Embryonic facial prominence (tissue), 1 donor: ENCODE measurements around the gene PSMD2.

Experiments
- DNase-seq: peaks from one replicate; pipeline ENCODE4 v3.0.0-alpha.2; 2016; ENCODE audit errors: extremely low spot score

Gene PSMD2

GRCh38 chr3:184317201-184317600, 18.2 kb downstream of the PSMD2 start:
- DNase-seq: no peak

- no peak for DNase-seq
Measured at GRCh38 chr3:184320104-184320445, 21.0 kb downstream of the PSMD2 start.

- DNase-seq: no peak
Measured at GRCh38 chr3:184321666-184322065, 22.6 kb downstream of the PSMD2 start.

- DNase-seq: no peak
Measured at GRCh38 chr3:184322731-184323487, 23.9 kb downstream of the PSMD2 start.

- DNase-seq: no peak
Measured at GRCh38 chr3:184323696-184324095, 24.7 kb downstream of the PSMD2 start.

- no peak for DNase-seq
Measured at GRCh38 chr3:184325269-184325668, 26.2 kb downstream of the PSMD2 start.

- no peak for DNase-seq
Measured at GRCh38 chr3:184325715-184326369, 26.8 kb downstream of the PSMD2 start.

GRCh38 chr3:184327171-184327570, 28.1 kb downstream of the PSMD2 start:
- DNase-seq: no peak

GRCh38 chr3:184328516-184328915, 29.5 kb downstream of the PSMD2 start:
- no peak for DNase-seq

- no peak for DNase-seq
Measured at GRCh38 chr3:184332370-184333090, 33.5 kb downstream of the PSMD2 start.

GRCh38 chr3:184333190-184333589, 34.1 kb downstream of the PSMD2 start:
- DNase-seq: no peak

GRCh38 chr3:184333700-184334099, 34.7 kb downstream of the PSMD2 start:
- DNase-seq: no peak

- no peak for DNase-seq
Measured at GRCh38 chr3:184334470-184335158, 35.6 kb downstream of the PSMD2 start.

- no peak for DNase-seq
Measured at GRCh38 chr3:184335291-184335660, 36.2 kb downstream of the PSMD2 start.

GRCh38 chr3:184335661-184336546, 36.9 kb downstream of the PSMD2 start:
- DNase-seq: peak; percentile 85

- DNase-seq: peak; percentile 53
Measured at GRCh38 chr3:184336547-184337398, 37.7 kb downstream of the PSMD2 start.

GRCh38 chr3:184337399-184337714, 38.3 kb downstream of the PSMD2 start, which contains the start of gene FAM131A:
TSS of gene FAM131A (plus strand) at chr3:184337600. CDS start at chr3:184337631, 31 bp downstream.
- no peak for DNase-seq

GRCh38 chr3:184337981-184338380, 38.9 kb downstream of the PSMD2 start:
- DNase-seq: no peak

GRCh38 chr3:184338511-184338945, 39.5 kb downstream of the PSMD2 start:
- DNase-seq: peak; percentile 79

GRCh38 chr3:184339001-184339400, 40.0 kb downstream of the PSMD2 start:
- no peak for DNase-seq
